ENCODE measurements around the gene SLIT3.

Gene SLIT3

DNA sequence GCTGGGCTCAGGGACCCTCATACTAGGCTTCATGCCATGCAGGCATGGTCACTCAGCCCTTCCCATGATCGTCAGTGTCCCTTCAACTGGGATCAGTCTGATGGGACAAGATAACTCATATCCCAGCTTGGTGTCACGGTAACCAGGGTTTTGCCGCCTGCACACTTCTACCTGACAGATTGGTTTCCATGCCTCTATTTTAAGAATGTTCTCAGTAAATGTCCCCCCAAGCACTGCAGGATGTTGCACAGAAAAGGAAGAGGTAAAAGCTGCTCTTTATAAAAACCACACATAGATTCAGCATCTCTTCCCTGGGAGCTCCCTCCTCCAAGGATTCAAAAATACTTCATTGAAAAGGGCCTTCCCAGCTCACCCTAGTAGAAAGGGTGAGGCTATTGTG, 56.1 kb downstream of the SLIT3 start:
- Histone ChIP-seq H3K36me3 (ENCODE audit: control insufficient read depth, insufficient read depth, low read length) (no peaks in the 10 kb centered on the region), H3K4me1 (ENCODE audit: control insufficient read depth, insufficient read depth, low read length) (no peaks in the 10 kb centered on the region), H3K9ac (ENCODE audit: low read length) (no peak overlapping the region), H3K9me3 (ENCODE audit: control insufficient read depth, insufficient read depth, low read depth, low read length) (0 out of 2 replicates have a peak, but pooled peaks cover 2% of the 10 kb centered on the region), H3K27me3 (ENCODE audit: control insufficient read depth, insufficient read depth, low read length) (no peaks in the 10 kb centered on the region; the same call in 1 of the 2 replicates), H3K4me3 (ENCODE audit: low read depth, low read length) (no peak overlapping the region), H3K27ac (ENCODE audit: low read depth, low read length) (no peak overlapping the region)

DNA sequence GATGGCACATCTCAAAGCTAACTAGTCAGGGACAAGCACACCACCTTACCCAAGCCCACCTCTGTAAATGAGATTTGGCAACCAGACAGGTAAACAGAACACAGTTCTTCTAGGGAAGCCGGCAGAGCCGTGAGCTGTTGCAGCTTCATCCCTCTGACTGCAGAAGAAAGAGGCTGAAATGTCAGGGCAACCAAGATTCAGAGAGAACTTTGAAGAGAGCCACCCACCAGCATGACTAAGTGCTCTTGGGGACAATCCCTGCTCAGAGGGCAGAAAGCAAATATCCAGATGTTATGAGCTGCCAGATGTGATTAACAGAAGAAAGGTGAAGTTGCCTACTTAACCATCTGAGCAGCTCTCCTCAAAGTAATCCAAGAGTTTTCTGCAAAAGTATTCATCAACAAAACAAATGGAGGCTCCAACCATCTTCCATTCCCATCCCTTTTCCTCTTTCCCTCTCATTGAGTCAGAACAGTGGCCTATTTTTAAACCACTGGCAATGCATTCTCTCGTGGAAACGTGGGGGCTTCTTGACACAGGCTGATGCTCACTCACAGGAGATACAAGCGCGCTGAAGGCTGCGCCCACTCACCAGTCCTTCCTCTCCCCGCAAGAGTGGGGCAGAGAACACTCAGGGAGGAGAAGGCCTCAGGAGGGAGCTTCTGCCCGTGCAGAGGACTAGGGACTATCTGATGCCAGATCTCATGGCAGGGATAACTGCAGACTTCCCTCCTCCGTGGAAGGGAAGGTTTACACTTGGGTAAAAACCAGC, 57.1 kb downstream of the SLIT3 start:
- Histone ChIP-seq H3K27ac (ENCODE audit: low read depth, low read length) (no peak overlapping the region), H3K36me3 (ENCODE audit: control insufficient read depth, insufficient read depth, low read length) (no peaks in the 10 kb centered on the region), H3K4me3 (ENCODE audit: low read depth, low read length) (no peak overlapping the region), H3K27me3 (ENCODE audit: control insufficient read depth, insufficient read depth, low read length) (no peaks in the 10 kb centered on the region; the same call in 1 of the 2 replicates), H3K4me1 (ENCODE audit: control insufficient read depth, insufficient read depth, low read length) (no peaks in the 10 kb centered on the region), H3K9ac (ENCODE audit: low read length) (no peak overlapping the region), H3K9me3 (ENCODE audit: control insufficient read depth, insufficient read depth, low read depth, low read length) (0 out of 2 replicates have a peak, but pooled peaks cover 5% of the 10 kb centered on the region)

DNA sequence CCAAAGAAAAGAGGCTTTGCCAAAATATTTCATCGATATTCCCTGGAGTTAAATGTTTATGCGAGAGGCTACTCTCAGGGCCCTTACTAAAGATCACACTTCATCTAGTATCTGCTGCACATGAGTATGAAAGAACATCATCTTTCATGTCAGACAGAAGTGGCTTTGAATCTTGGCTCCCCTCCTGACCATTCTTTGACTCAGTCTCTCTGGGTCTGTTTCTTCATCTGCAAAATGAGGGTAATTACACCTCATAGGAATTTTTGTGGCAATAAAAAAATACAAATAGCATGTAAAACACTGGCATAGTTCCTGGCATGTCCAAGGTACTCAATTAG, 58.1 kb downstream of the SLIT3 start:
- no peaks in the 10 kb centered on the region for H3K4me1 ChIP-seq (ENCODE audit: control insufficient read depth, insufficient read depth, low read length)
- no peak overlapping the region for H3K9ac ChIP-seq (ENCODE audit: low read length)
- no peak overlapping the region for H3K4me3 ChIP-seq (ENCODE audit: low read depth, low read length)
- no peaks in the 10 kb centered on the region for H3K36me3 ChIP-seq (ENCODE audit: control insufficient read depth, insufficient read depth, low read length)
- no peaks in the 10 kb centered on the region; the same call in 1 of the 2 replicates for H3K27me3 ChIP-seq (ENCODE audit: control insufficient read depth, insufficient read depth, low read length)
- 0 out of 2 replicates have a peak, but pooled peaks cover 5% of the 10 kb centered on the region for H3K9me3 ChIP-seq (ENCODE audit: control insufficient read depth, insufficient read depth, low read depth, low read length)
- H3K27ac ChIP-seq (ENCODE audit: low read depth, low read length): no peak overlapping the region

DNA sequence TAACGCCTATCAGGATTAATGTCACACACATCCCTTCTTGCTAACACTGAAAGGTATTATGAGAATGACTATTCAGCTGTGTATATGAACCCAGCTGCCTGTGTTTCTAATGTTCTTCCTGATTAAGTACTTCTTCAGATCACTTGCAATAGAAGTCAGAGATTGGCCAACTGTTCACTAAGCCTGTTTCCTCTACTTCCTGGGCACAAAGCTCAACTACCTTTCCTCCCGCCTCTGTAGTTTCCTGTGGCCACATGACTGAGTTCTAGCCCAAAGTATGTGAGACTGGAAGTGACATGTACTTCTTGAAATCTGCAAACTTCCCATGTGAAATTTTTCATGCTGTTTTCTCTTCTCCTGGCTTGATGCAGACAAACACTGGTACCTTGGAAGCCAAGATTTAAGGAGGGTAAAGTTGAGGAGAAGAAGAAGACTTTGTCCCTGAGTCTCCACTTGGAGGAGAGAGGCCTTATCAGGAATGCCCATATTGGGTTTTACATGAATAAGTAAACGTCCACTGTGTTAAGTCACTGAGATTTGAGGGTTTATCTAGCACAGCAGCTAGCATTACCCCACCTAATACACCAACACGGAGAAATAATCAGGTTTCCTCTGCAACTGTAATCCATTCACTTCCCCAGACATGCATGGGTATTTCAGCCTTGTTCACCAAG, 58.6 kb downstream of the SLIT3 start:
- Histone ChIP-seq H3K27ac (ENCODE audit: low read depth, low read length) (no peak overlapping the region), H3K4me1 (ENCODE audit: control insufficient read depth, insufficient read depth, low read length) (no peaks in the 10 kb centered on the region), H3K36me3 (ENCODE audit: control insufficient read depth, insufficient read depth, low read length) (no peaks in the 10 kb centered on the region), H3K9me3 (ENCODE audit: control insufficient read depth, insufficient read depth, low read depth, low read length) (0 out of 2 replicates have a peak, but pooled peaks cover 5% of the 10 kb centered on the region), H3K9ac (ENCODE audit: low read length) (no peak overlapping the region), H3K4me3 (ENCODE audit: low read depth, low read length) (no peak overlapping the region), H3K27me3 (ENCODE audit: control insufficient read depth, insufficient read depth, low read length) (no peaks in the 10 kb centered on the region; the same call in 1 of the 2 replicates)

DNA sequence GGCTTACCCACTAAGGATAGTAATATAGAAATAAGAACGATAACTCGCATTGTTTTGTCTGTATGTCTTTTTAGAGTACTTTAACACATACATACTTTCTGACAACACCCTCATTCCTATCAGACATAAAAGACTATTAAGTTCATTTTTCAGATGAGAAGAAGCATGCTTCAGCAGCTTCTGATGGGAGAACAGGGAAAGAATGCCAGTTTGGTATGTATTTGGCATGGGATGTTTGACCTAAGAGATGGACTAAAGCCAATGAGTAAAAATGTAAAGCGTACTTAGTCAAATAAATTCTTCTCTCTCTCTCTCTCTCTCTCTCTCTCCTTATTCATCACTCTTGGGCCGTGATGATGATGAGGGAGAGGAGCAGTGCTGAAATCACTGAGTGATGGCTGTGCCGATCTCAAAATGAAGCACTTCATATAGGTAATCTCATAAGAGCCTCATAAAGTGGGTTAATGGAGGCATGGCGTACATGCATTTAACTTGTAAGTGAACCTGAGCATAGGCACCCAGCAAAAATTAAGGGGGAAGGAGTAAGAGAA, 71.5 kb downstream of the SLIT3 start:
- no peaks in the 10 kb centered on the region for H3K9me3 ChIP-seq (ENCODE audit: control insufficient read depth, insufficient read depth, low read depth, low read length)
- H3K27ac ChIP-seq (ENCODE audit: low read depth, low read length): no peak overlapping the region
- H3K27me3 ChIP-seq (ENCODE audit: control insufficient read depth, insufficient read depth, low read length): peaks cover 15% of the 10 kb centered on the region; the same call in 1 of the 2 replicates
- H3K4me1 ChIP-seq (ENCODE audit: control insufficient read depth, insufficient read depth, low read length): peaks cover 5% of the 10 kb centered on the region; the same call in 1 of the 2 replicates
- no peaks in the 10 kb centered on the region for H3K36me3 ChIP-seq (ENCODE audit: control insufficient read depth, insufficient read depth, low read length)
- no peak overlapping the region for H3K9ac ChIP-seq (ENCODE audit: low read length)
- no peak overlapping the region for H3K4me3 ChIP-seq (ENCODE audit: low read depth, low read length)

DNA sequence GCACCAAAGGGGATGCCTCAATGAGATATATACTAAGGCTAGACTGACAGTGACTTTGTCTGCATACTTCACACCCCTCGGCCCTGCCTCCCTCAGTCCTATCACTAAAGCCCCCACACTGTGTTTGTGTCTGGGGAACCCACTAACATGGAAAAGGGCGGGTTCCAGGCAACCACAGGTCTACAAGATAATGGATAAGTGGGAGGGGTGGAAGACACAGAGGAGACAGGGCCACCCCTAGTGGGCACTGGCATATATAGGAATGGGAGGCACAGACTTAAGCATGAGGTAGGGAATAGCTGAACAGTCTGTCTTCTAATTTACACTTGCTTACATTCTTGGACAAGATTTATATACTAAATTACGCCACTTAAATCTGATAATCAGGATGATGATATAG, 74.0 kb downstream of the SLIT3 start:
- Histone ChIP-seq H3K27me3 (ENCODE audit: control insufficient read depth, insufficient read depth, low read length) (peaks cover 33% of the 10 kb centered on the region; the same call in 1 of the 2 replicates), H3K27ac (ENCODE audit: low read depth, low read length) (no peak overlapping the region), H3K4me3 (ENCODE audit: low read depth, low read length) (no peak overlapping the region), H3K9ac (ENCODE audit: low read length) (no peak overlapping the region), H3K4me1 (ENCODE audit: control insufficient read depth, insufficient read depth, low read length) (peaks cover 5% of the 10 kb centered on the region; the same call in 1 of the 2 replicates), H3K36me3 (ENCODE audit: control insufficient read depth, insufficient read depth, low read length) (no peaks in the 10 kb centered on the region), H3K9me3 (ENCODE audit: control insufficient read depth, insufficient read depth, low read depth, low read length) (no peaks in the 10 kb centered on the region)

DNA sequence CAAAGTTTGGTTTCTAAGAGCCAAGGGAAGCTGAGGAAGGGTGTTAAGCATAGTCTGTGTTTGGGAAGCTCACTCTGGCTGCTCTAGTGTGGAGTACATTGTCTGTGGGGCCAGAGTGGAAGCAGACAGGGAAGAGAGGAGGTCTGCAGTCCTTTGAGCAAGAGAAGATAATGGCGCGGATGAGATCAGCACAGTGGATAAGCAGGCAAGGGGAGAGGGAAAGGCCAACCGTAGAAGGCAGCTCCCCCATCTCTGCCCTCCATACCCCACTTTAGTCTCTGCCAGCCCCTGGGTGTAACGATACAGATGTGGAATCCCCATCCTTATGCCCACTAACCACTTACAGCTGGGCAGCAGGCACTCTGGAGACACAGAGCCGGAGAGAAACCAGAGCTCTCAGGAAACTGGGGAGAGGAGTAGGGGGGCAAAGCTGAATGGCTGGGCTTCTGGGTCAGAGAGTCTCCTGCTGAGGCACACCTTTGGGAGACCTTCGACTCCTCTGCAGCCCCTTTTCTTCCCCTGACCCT, 75.0 kb downstream of the SLIT3 start:
- H3K4me1 ChIP-seq (ENCODE audit: control insufficient read depth, insufficient read depth, low read length): peaks cover 5% of the 10 kb centered on the region; the same call in 1 of the 2 replicates
- H3K36me3 ChIP-seq (ENCODE audit: control insufficient read depth, insufficient read depth, low read length): no peaks in the 10 kb centered on the region
- no peak overlapping the region for H3K4me3 ChIP-seq (ENCODE audit: low read depth, low read length)
- no peak overlapping the region for H3K27ac ChIP-seq (ENCODE audit: low read depth, low read length)
- H3K9me3 ChIP-seq (ENCODE audit: control insufficient read depth, insufficient read depth, low read depth, low read length): no peaks in the 10 kb centered on the region
- peaks cover 44% of the 10 kb centered on the region for H3K27me3 ChIP-seq (ENCODE audit: control insufficient read depth, insufficient read depth, low read length)
- H3K9ac ChIP-seq (ENCODE audit: low read length): no peak overlapping the region

- Histone ChIP-seq H3K27me3 (ENCODE audit: control insufficient read depth, insufficient read depth, low read length) (peaks cover 62% of the 10 kb centered on the region), H3K4me1 (ENCODE audit: control insufficient read depth, insufficient read depth, low read length) (peaks cover 5% of the 10 kb centered on the region; the same call in 1 of the 2 replicates), H3K9ac (ENCODE audit: low read length) (no peak overlapping the region), H3K4me3 (ENCODE audit: low read depth, low read length) (no peak overlapping the region), H3K36me3 (ENCODE audit: control insufficient read depth, insufficient read depth, low read length) (no peaks in the 10 kb centered on the region), H3K27ac (ENCODE audit: low read depth, low read length) (no peak overlapping the region), H3K9me3 (ENCODE audit: control insufficient read depth, insufficient read depth, low read depth, low read length) (no peaks in the 10 kb centered on the region)
These were observed 77.4 kb downstream of the SLIT3 start for GRCh38 chr5:169223595-169223953.

DNA sequence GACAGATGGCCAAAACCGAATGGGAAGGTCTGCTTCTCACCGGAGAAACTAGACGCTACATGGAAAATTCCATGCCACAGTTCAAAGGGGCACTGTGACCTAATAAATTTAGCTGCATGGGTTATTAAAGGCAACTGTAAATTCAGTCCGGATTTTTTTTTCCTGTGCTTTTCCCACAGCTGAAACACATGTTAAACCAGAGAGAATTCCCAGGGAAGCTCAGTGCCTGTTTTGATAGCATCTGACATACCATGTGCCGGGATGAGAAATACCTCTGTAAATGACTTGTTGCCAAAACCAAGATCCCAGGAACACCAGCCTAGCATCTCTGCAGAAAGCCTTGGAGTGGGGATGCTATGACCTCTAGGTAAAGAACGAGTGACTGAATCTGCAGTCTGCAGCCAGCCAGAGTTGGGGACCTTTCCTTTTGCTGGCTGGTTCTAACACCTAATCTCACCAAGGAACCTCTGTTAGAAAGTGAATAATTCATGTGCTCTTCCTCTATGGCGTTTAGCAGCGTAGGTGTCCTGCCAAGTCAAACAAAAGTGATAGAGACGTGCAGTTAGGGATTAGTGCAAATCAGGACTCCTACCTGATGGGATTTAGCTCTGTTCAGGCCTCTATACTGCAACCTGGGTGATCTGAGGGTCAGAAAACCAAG, 77.9 kb downstream of the SLIT3 start:
- Histone ChIP-seq H3K27ac (ENCODE audit: low read depth, low read length) (no peak overlapping the region), H3K27me3 (ENCODE audit: control insufficient read depth, insufficient read depth, low read length) (peaks cover 58% of the 10 kb centered on the region), H3K9ac (ENCODE audit: low read length) (no peak overlapping the region), H3K36me3 (ENCODE audit: control insufficient read depth, insufficient read depth, low read length) (no peaks in the 10 kb centered on the region), H3K4me1 (ENCODE audit: control insufficient read depth, insufficient read depth, low read length) (peaks cover 5% of the 10 kb centered on the region; the same call in 1 of the 2 replicates), H3K4me3 (ENCODE audit: low read depth, low read length) (no peak overlapping the region), H3K9me3 (ENCODE audit: control insufficient read depth, insufficient read depth, low read depth, low read length) (no peaks in the 10 kb centered on the region)

- H3K27me3 ChIP-seq (ENCODE audit: control insufficient read depth, insufficient read depth, low read length): peaks cover 56% of the 10 kb centered on the region
These were observed 79.4 kb downstream of the SLIT3 start for GRCh38 chr5:169221519-169221918.

More at GRCh38 chr5:169221519-169221918, 79.4 kb downstream of the SLIT3 start:
- Histone ChIP-seq H3K4me3 (ENCODE audit: low read depth, low read length) (no peak overlapping the region), H3K4me1 (ENCODE audit: control insufficient read depth, insufficient read depth, low read length) (peaks cover 2% of the 10 kb centered on the region; the same call in 1 of the 2 replicates), H3K9ac (ENCODE audit: low read length) (no peak overlapping the region), H3K9me3 (ENCODE audit: control insufficient read depth, insufficient read depth, low read depth, low read length) (no peaks in the 10 kb centered on the region), H3K27ac (ENCODE audit: low read depth, low read length) (no peak overlapping the region), H3K36me3 (ENCODE audit: control insufficient read depth, insufficient read depth, low read length) (no peaks in the 10 kb centered on the region)

Data from HUES6 (cell line).